ENCODE data around the gene FGF14. TPM values are rescaled to one million over a fixed set of nuclear protein-coding genes. Genes with fewer than 3 reads are reported as not detected.
"Not testable (repeated sequence)": the region's sequence is repeated elsewhere in the genome, so short reads cannot be mapped to it uniquely, and the experiment has no call there.

The FGF14 gene
- total RNA-seq, 2 experiments from 2014 or later, result not detected

DNA sequence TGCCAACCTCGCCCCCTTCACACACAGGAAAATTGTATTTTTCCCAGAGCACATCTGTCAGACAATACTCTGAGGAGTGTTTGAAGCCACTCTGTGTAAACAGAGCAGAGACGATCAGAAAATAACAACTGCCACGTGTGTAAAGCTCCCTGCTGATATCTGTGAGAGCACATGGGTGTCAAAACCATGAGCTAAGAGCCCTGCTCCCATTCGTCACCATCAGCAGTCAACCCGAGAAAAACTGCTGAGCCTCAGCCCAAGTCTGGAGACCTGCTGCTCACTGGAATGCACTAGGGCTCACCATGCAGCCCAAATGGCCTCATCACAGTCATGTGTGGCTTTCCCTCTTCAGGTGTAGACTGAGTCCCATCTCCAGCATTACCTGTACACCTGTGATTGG is 304.1 kb downstream of the FGF14 start:
- no peaks in the 10 kb centered on the region for H3K4me1 Mint-ChIP-seq
- H3K4me3 Mint-ChIP-seq, result no peak overlapping the region
- POLR2A ChIA-PET, result no interaction called here
- no peaks in the 10 kb centered on the region for H3K36me3 Mint-ChIP-seq (ENCODE audit: low read depth)
- DNase-seq, result no peak
- no peak overlapping the region for H3K27ac Mint-ChIP-seq
- H3K27me3 Mint-ChIP-seq, result no peaks in the 10 kb centered on the region
- H3K9me3 Mint-ChIP-seq, result no peaks in the 10 kb centered on the region
- CTCF ChIA-PET, result no interaction called here

DNA sequence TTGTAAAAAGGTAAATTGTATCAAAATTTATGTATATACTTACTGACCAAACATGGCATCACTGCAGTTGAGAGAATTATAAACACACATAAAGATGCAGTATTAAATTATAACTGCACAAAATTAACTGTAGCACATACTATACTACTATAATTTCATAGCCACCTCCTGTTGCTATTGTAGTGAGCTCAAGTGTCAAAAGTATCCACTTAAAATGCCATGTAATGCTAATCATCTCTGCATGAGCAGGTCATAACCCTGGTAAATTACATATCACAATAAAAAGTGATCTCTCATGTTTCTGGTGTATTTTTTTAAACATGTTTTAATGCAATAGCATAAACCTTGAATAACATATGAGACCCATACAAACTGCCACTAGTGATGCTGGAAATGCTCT is 308.6 kb downstream of the FGF14 start:
- H3K27me3 Mint-ChIP-seq; DNase-seq; H3K4me1 Mint-ChIP-seq; H3K36me3 Mint-ChIP-seq (ENCODE audit: low read depth); H3K27ac Mint-ChIP-seq; CTCF ChIA-PET; H3K4me3 Mint-ChIP-seq; H3K9me3 Mint-ChIP-seq: not testable (repeated sequence)
- POLR2A ChIA-PET, result interaction anchor here (0.6 kb wide), 1 partner anchor 11 kb away, joined by 5 read pairs; no protein-coding TSS in a partner anchor

DNA sequence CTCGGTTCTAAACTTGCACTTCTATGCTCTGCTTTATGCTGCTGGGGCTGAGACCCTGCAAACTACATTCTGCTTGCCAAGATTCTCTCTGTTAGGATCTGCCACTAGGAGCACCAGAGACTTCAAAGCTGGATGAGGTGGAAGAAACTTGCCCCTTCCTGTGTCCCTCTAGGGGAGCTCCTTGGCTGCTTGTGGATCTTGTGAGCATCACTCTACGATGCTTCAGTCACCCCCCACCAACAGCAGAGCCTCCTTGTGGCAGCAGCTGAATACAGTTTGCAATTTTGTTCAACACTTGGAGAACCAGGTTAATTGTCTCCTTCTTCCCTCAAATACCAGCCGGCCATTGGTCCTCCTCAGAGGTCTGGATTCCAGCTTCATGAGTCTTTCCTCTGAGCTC is 310.6 kb downstream of the FGF14 start:
- Mint-ChIP-seq H3K27ac (no peak overlapping the region), H3K9me3 (no peaks in the 10 kb centered on the region), H3K4me1 (no peaks in the 10 kb centered on the region), H3K36me3 (ENCODE audit: low read depth) (no peaks in the 10 kb centered on the region), H3K27me3 (no peaks in the 10 kb centered on the region), H3K4me3 (no peak overlapping the region)
- POLR2A ChIA-PET, result no interaction called here
- DNase-seq, result no peak
- CTCF ChIA-PET, result no interaction called here

DNA sequence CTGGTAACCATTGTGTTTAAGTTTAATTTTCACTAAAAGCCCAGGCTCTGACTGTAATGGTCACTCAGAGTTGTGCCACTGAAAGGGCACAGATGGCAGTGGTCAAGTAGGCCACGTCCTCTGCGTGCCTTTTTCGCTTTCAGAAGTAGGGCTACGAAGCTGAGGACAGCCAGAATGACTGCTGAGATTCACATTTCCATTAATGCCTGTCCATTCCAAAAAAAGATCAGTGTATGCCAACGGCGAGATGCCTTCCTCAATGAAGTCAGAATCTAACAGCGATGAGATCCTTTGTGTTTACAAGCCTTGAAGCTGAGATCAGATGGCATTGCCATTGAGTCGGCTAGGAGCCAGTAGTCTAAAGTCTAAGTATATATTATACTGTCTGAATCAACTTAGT is 311.3 kb downstream of the FGF14 start:
- Mint-ChIP-seq H3K4me1 (no peaks in the 10 kb centered on the region), H3K27me3 (no peaks in the 10 kb centered on the region), H3K4me3 (no peak overlapping the region), H3K36me3 (ENCODE audit: low read depth) (no peaks in the 10 kb centered on the region), H3K27ac (no peak overlapping the region), H3K9me3 (no peaks in the 10 kb centered on the region)
- DNase-seq, result no peak
- ChIA-PET POLR2A (no interaction called here), CTCF (no interaction called here)

DNA sequence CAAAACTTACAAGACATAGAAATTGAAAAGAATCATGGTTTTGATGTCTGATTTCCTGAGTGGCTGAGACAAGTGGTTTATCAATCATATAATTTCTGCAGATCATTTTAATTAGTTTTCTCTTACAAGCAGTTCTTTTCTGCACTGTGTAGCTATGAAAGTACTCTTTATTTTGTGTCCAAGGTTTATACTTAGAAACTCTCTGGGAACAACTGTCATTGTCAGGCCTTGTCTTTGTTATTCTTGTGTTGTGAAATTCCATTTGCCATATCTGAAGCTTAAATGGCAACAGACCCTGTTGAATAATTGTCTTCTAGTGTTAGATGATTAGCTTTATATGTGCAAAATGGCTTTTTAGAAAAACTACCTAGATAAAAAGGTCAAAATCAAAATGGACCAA is 312.1 kb downstream of the FGF14 start:
- H3K36me3 Mint-ChIP-seq (ENCODE audit: low read depth), result no peaks in the 10 kb centered on the region
- H3K4me3 Mint-ChIP-seq, result no peak overlapping the region
- POLR2A ChIA-PET, result no interaction called here
- no peaks in the 10 kb centered on the region for H3K4me1 Mint-ChIP-seq
- CTCF ChIA-PET, result interaction anchor here (0.8 kb wide), 1 partner anchor 41 kb away, joined by 3 read pairs; no protein-coding TSS in a partner anchor
- no peak for DNase-seq
- no peak overlapping the region for H3K27ac Mint-ChIP-seq
- H3K27me3 Mint-ChIP-seq, result no peaks in the 10 kb centered on the region
- no peaks in the 10 kb centered on the region for H3K9me3 Mint-ChIP-seq

DNA sequence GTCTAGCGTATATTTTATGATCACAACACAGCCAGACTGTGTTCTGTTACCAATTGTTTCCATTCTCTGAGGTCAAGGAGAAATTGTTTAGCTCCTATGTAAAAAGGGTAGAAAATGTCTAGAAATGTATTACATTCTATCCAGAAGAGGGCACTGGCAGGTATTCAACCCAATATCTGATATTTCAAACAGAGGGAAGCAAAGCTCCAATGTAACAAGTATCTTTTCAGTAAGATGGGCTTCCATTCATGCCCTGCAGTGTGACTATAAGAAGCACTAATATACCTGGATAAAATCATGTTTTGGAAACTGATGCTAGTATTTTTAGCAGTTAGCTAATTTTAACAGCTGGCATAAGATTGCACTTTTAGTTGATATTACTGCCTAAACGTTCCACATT is 312.7 kb downstream of the FGF14 start:
- Mint-ChIP-seq H3K9me3 (no peaks in the 10 kb centered on the region), H3K27me3 (no peaks in the 10 kb centered on the region), H3K27ac (no peak overlapping the region), H3K36me3 (ENCODE audit: low read depth) (no peaks in the 10 kb centered on the region), H3K4me1 (no peaks in the 10 kb centered on the region), H3K4me3 (no peak overlapping the region)
- CTCF ChIA-PET, result interaction anchor here (0.8 kb wide), 1 partner anchor 42 kb away, joined by 3 read pairs; no protein-coding TSS in a partner anchor
- no peak for DNase-seq
- POLR2A ChIA-PET, result no interaction called here

DNA sequence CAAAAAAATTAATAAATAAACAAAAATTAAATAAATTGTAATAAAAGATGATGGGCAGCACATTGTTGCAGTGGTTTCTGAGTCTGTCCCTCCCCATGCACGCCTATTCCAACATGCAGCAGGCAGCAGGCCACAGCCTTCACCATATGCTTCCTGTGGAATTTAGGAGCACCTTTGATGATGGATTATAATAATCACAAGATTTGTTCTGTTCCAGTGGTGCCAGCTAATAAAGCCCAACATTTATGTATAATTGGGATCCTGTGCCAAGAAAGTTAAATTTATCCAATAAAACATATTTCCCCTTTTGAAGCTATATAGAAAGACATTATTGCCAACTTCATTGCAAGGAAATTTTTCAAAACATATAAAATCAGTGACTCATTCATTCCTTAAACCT is 328.6 kb downstream of the FGF14 start:
- no peaks in the 10 kb centered on the region for H3K9me3 Mint-ChIP-seq
- no peaks in the 10 kb centered on the region for H3K4me1 Mint-ChIP-seq
- POLR2A ChIA-PET, result no interaction called here
- H3K27ac Mint-ChIP-seq, result no peak overlapping the region
- no peak overlapping the region for H3K4me3 Mint-ChIP-seq
- no peaks in the 10 kb centered on the region for H3K36me3 Mint-ChIP-seq (ENCODE audit: low read depth)
- no peak for DNase-seq
- CTCF ChIA-PET, result no interaction called here
- H3K27me3 Mint-ChIP-seq, result no peaks in the 10 kb centered on the region

DNA sequence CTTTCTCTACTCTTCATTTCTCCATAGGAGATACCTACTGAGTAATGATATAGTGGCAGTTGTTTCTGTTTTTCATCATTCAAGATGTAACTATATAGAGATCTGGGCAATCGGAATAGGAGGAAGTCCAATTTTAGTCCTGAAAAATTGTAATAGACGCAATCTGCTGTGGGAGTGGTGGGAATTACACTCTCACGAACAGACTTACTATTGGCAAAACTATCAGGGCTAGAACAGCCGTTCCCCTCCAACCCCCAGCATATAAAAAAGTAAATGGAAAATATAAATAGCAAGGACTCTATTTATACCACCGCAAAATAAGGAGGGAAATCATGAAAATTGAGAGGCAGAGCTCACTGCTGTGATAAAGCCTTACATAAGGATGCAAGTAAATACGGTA is 330.1 kb downstream of the FGF14 start:
- H3K27ac Mint-ChIP-seq, result no peak overlapping the region
- no peaks in the 10 kb centered on the region for H3K36me3 Mint-ChIP-seq (ENCODE audit: low read depth)

DNA sequence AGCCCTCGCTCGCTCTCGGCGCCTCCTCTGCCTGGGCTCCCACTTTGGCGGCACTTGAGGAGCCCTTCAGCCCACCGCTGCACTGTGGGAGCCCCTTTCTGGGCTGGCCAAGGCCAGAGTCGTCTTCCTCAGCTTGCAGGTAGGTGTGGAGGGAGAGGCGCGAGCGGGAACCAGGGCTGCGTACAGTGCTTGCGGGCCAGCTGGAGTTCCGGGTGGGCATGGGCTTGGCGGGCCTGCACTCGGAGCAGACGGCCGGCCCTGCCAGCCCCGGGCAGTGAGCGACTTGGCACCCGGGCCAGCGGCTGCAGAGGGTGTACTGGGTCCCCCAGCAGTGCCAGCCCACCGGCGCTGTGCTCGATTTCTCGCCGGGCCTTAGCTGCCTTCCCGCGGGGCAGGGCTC is 333.5 kb downstream of the FGF14 start:
- H3K36me3 Mint-ChIP-seq (ENCODE audit: low read depth); H3K27ac Mint-ChIP-seq; H3K9me3 Mint-ChIP-seq; H3K27me3 Mint-ChIP-seq; CTCF ChIA-PET; H3K4me3 Mint-ChIP-seq; POLR2A ChIA-PET; DNase-seq; H3K4me1 Mint-ChIP-seq: not testable (repeated sequence)

More for the DNA sequence above, 330.1 kb downstream of the FGF14 start:
- ChIA-PET CTCF (no interaction called here), POLR2A (no interaction called here)
- Mint-ChIP-seq H3K9me3 (no peaks in the 10 kb centered on the region), H3K4me3 (no peak overlapping the region), H3K4me1 (no peaks in the 10 kb centered on the region), H3K27me3 (no peaks in the 10 kb centered on the region)
- DNase-seq, result no peak

DNA sequence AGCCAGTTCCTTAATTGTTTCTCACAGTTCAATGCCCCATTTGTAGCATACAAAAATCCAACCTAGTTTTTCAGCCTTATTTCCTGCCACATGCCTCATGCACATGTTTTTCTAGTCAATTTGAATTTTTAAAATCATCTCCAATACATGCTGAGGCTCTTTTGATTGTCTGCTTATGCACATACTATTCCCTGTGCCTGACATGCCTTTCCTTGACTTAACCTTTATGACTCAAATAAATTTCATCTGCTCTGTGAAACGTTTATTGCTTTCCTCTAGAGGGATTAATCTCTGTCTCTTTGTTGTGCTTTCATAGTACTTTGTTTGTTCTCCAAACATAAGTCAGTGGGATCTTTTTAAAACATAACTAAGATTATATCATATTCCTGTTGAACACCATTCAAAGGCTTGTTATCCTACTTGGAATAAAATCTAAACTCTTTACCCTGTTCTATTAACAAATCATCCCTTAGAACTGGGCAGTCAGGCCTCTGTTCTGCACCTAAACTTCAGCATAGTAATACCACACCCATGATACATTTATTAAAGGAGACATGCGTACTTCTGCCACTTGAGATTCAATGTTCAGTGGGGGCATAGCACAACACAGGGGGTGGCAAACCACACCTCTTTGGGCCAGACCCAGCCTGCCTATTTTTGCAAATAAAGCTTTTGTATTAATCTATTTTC is 346.6 kb downstream of the FGF14 start:
- Mint-ChIP-seq H3K9me3 (peaks cover 18% of the 10 kb centered on the region), H3K27me3 (no peaks in the 10 kb centered on the region), H3K4me1 (no peaks in the 10 kb centered on the region), H3K36me3 (ENCODE audit: low read depth) (no peaks in the 10 kb centered on the region), H3K27ac (no peak overlapping the region), H3K4me3 (no peak overlapping the region)
- DNase-seq, result no peak
- ChIA-PET CTCF (no interaction called here), POLR2A (no interaction called here)

DNA sequence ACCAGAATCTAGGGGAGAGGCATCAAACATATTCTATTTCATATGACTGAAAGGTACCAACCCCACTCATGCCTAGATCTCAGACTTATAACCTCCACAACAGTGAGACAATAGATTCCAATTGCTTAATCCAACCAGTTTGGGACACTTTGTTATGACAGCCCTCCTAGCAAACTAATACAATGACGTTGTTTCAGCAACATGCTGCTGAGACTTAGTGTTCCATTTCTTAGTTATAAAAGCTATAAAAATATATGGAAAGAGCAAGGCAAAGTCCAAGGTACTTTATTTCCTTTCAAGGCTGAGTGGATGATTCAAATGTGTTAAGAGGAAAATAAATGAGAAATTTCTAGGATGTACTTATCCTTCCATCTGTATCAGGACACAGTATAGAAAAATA is 352.0 kb downstream of the FGF14 start:
- ChIA-PET POLR2A (no interaction called here), CTCF (no interaction called here)
- no peak for DNase-seq

DNA sequence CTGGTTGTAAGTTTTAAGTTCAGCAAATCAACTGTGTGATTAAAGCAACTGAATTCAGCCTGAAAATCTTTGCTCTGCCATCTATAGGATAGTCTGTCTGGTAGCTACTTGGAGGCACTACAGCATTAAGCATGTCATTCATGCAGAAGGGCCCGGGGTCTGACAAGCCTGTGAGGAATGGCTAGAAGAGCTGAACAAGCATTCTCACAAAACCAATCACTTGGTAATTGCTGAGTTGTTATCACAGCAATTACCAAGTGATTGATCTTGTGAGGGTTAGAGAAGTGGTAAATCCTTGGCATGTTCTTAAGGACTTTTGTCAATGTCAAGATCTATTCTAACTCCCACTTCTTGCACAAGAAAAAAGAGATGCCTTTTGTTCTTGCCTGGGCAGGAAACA is 356.1 kb downstream of the FGF14 start:
- no peaks in the 10 kb centered on the region for H3K9me3 Mint-ChIP-seq
- H3K36me3 Mint-ChIP-seq (ENCODE audit: low read depth), result no peaks in the 10 kb centered on the region
- H3K27me3 Mint-ChIP-seq, result no peaks in the 10 kb centered on the region
- no peak overlapping the region for H3K27ac Mint-ChIP-seq
- no peak overlapping the region for H3K4me3 Mint-ChIP-seq
- no peaks in the 10 kb centered on the region for H3K4me1 Mint-ChIP-seq
- no peak for DNase-seq
- POLR2A ChIA-PET, result no interaction called here
- CTCF ChIA-PET, result no interaction called here

More for the DNA sequence above, 352.0 kb downstream of the FGF14 start:
- no peaks in the 10 kb centered on the region for H3K27me3 Mint-ChIP-seq
- H3K27ac Mint-ChIP-seq, result no peak overlapping the region
- no peaks in the 10 kb centered on the region for H3K36me3 Mint-ChIP-seq (ENCODE audit: low read depth)
- no peaks in the 10 kb centered on the region for H3K4me1 Mint-ChIP-seq
- peaks cover 18% of the 10 kb centered on the region for H3K9me3 Mint-ChIP-seq
- no peak overlapping the region for H3K4me3 Mint-ChIP-seq

DNA sequence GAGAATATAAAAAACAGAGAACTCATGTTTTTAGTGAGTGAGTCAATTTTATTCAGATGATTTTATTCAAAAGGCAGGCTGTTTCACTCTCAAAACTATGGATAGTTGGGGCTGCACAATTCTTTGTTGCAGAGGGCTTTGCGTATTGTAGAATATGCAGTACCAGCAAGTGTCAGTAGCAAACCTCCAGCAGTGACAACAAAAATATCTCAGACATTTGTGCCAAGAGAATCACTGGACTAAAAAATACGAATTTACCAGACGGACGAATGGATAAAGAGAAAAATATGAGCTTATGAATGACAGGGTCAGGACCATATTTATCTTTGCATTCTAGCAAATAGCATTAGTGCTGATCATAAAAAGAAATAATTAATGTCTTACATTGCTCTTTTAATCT is 359.1 kb downstream of the FGF14 start:
- no peaks in the 10 kb centered on the region for H3K4me1 Mint-ChIP-seq
- H3K27ac Mint-ChIP-seq, result no peak overlapping the region
- no peak for DNase-seq
- H3K27me3 Mint-ChIP-seq, result no peaks in the 10 kb centered on the region
- ChIA-PET POLR2A (no interaction called here), CTCF (no interaction called here)
- peaks cover 2% of the 10 kb centered on the region for H3K9me3 Mint-ChIP-seq
- no peak overlapping the region for H3K4me3 Mint-ChIP-seq
- H3K36me3 Mint-ChIP-seq (ENCODE audit: low read depth), result no peaks in the 10 kb centered on the region

DNA sequence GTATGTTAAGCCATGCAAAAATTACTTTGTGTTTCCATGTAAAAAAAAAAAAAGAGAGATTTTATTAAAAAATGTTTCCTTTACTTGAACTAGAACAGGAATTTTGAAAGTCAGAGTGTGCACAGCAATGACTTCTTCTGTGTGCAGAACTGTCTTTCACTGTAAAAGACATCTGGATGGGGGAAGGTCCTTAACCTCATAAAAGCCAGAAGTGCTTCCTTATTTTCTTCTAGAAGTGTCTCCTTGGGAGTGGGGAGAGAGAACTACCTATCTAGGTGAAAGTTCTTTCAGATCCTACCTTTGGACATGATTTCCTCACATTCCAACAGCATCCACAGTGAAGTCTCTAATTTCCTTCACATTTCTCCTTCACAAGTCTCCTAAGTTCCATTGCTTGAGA is 360.3 kb downstream of the FGF14 start:
- no peak for DNase-seq
- H3K36me3 Mint-ChIP-seq (ENCODE audit: low read depth), result no peaks in the 10 kb centered on the region
- H3K4me3 Mint-ChIP-seq, result no peak overlapping the region
- no peaks in the 10 kb centered on the region for H3K27me3 Mint-ChIP-seq
- H3K27ac Mint-ChIP-seq, result no peak overlapping the region
- peaks cover 2% of the 10 kb centered on the region for H3K9me3 Mint-ChIP-seq
- POLR2A ChIA-PET, result no interaction called here
- no peaks in the 10 kb centered on the region for H3K4me1 Mint-ChIP-seq
- CTCF ChIA-PET, result no interaction called here

All from activated CD4-positive, alpha-beta T cell treated with anti-CD3 and anti-CD28 coated beads, Interleukin-2, amount 10 ng/mL, durations not matched to agents 7 days and 5 days (primary cell).